Astrocyte (in vitro differentiated cells and primary cell): ENCODE results near the gene VWA5B1. TPM values are rescaled to one million over a fixed set of nuclear protein-coding genes. Genes with fewer than 3 reads are reported as not detected.

Source experiments
- DNase-seq: peaks from one replicate; pipeline ENCODE4 v3.0.0-alpha.2; 2010; ENCODE audit warnings: low read depth
- FAIRE-seq: peaks from 2 replicates; lab custom pipeline; 2011; peaks lifted over from hg19 to GRCh38; lab: Jason Lieb, UNC
- H2AFZ ChIP-seq: 2 replicates; pipeline ENCODE4 v1.6.0; 2012; ENCODE audit warnings: low read depth, low read length, inconsistent platforms
- H3K27ac ChIP-seq: 2 replicates; pipeline ENCODE4 v1.5.1; 2011; ENCODE audit warnings: low read depth, low read length, inconsistent platforms
- H3K27me3 ChIP-seq: 2 replicates; pipeline ENCODE4 v1.6.0; 2011; ENCODE audit warnings: low read length, inconsistent platforms; ENCODE audit not compliant: insufficient read depth
- H3K36me3 ChIP-seq: 2 replicates; pipeline ENCODE4 v1.5.1; 2011; ENCODE audit warnings: low read length, inconsistent platforms; ENCODE audit not compliant: insufficient read depth
- H3K4me1 ChIP-seq: 2 replicates; pipeline ENCODE4 v1.5.1; 2011; ENCODE audit warnings: low read length, inconsistent platforms; ENCODE audit not compliant: insufficient read depth
- H3K4me2 ChIP-seq: 2 replicates; pipeline ENCODE4 v1.6.0; 2012; ENCODE audit warnings: low read length, inconsistent platforms
- H3K4me3 ChIP-seq: 2 replicates; pipeline ENCODE4 v1.5.1; 2011; ENCODE audit warnings: low read depth, mild to moderate bottlenecking, low read length, inconsistent platforms; ENCODE audit not compliant: insufficient read depth
- H3K79me2 ChIP-seq: 2 replicates; pipeline ENCODE4 v1.6.0; 2012; ENCODE audit warnings: mild to moderate bottlenecking, low read length, inconsistent platforms; ENCODE audit not compliant: insufficient read depth
- H3K9ac ChIP-seq: 2 replicates; pipeline ENCODE4 v1.6.0; 2012; ENCODE audit warnings: mild to moderate bottlenecking, low read length, inconsistent platforms
- H3K9me3 ChIP-seq: 2 replicates; pipeline ENCODE4 v1.5.1; 2012; ENCODE audit warnings: low read depth, mild to moderate bottlenecking, low read length, inconsistent platforms; ENCODE audit not compliant: insufficient read depth
- H4K20me1 ChIP-seq: 2 replicates; pipeline ENCODE4 v1.6.0; 2012; ENCODE audit warnings: low read length, inconsistent platforms; ENCODE audit not compliant: insufficient read depth
- H3K27ac Mint-ChIP-seq: one replicate; pipeline ENCODE4 v1.8.0; 2021; ENCODE audit warnings: mild to moderate bottlenecking, mixed read lengths; ENCODE audit not compliant: unreplicated experiment
- H3K27me3 Mint-ChIP-seq: one replicate; pipeline ENCODE4 v1.8.0; 2021; ENCODE audit warnings: low read depth, mixed read lengths; ENCODE audit not compliant: unreplicated experiment
- H3K36me3 Mint-ChIP-seq: one replicate; pipeline ENCODE4 v1.8.0; 2021; ENCODE audit warnings: low read depth, mixed read lengths; ENCODE audit not compliant: unreplicated experiment
- H3K4me1 Mint-ChIP-seq: one replicate; pipeline ENCODE4 v1.8.0; 2021; ENCODE audit warnings: low read depth, mixed read lengths; ENCODE audit not compliant: unreplicated experiment
- H3K4me3 Mint-ChIP-seq: one replicate; pipeline ENCODE4 v1.8.0; 2021; ENCODE audit warnings: mild to moderate bottlenecking, moderate library complexity, mixed read lengths; ENCODE audit not compliant: unreplicated experiment
- H3K9me3 Mint-ChIP-seq: one replicate; pipeline ENCODE4 v1.8.0; 2021; ENCODE audit warnings: mild to moderate bottlenecking, mixed read lengths; ENCODE audit not compliant: unreplicated experiment
- EZH2 ChIP-seq: IDR thresholded peaks from 2 replicates; pipeline ENCODE4 v1.6.1; 2012; ENCODE audit warnings: mild to moderate bottlenecking, low read length, inconsistent platforms; ENCODE audit not compliant: insufficient read depth
- total RNA-seq: library from RNA; stranded (reverse); gene quantifications from 2 replicates; pipeline ENCODE4 v1.2.1, GENCODE V29; 2021
- TF ChIP-seq, protein P1 (sequence below): IDR thresholded peaks from 2 replicates; pipeline ENCODE4 v1.5.1; 2011; ENCODE audit warnings: low read depth, mild to moderate bottlenecking, inconsistent platforms, low read length, moderate library complexity; ENCODE audit not compliant: insufficient read depth

The VWA5B1 gene
- total RNA-seq, 1 donor from 2014 or later, result not detected

DNA sequence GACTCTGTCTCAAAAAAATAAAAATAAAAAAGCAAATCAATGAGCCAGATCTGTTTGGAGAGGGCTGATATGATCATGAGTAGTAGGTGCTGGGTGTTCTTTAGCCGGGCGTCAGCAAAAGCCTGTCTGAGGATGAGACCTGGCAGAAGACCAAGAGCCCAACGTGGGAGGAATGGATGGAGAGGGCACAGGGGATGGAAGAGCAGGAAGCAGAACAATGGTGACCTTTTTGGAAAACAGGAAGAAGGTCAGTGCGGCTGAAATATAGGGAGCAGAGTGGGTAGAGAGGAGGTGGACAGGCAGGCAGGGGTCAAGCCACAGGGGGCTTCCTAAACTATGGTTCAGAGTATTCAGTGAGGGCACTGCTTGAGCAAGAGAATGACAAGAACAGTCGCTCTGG, 30.9 kb downstream of the VWA5B1 start:
- peaks cover 50% of the 10 kb centered on the region for H3K27me3 Mint-ChIP-seq
- no peak overlapping the region for H3K27ac Mint-ChIP-seq
- Histone ChIP-seq H3K9ac (no peak overlapping the region), H3K4me2 (no peak overlapping the region), H3K79me2 (no peaks in the 10 kb centered on the region), H3K27me3 (no peaks in the 10 kb centered on the region), H3K36me3 (no peaks in the 10 kb centered on the region), H3K4me1 (peaks cover 19% of the 10 kb centered on the region), H4K20me1 (no peaks in the 10 kb centered on the region), H3K9me3 (no peaks in the 10 kb centered on the region), H2AFZ (no peak overlapping the region), H3K4me3 (no peak overlapping the region), H3K27ac (no peak overlapping the region)
- FAIRE-seq (no peak), DNase-seq (no peak)
- TF ChIP-seq, protein P1, sequence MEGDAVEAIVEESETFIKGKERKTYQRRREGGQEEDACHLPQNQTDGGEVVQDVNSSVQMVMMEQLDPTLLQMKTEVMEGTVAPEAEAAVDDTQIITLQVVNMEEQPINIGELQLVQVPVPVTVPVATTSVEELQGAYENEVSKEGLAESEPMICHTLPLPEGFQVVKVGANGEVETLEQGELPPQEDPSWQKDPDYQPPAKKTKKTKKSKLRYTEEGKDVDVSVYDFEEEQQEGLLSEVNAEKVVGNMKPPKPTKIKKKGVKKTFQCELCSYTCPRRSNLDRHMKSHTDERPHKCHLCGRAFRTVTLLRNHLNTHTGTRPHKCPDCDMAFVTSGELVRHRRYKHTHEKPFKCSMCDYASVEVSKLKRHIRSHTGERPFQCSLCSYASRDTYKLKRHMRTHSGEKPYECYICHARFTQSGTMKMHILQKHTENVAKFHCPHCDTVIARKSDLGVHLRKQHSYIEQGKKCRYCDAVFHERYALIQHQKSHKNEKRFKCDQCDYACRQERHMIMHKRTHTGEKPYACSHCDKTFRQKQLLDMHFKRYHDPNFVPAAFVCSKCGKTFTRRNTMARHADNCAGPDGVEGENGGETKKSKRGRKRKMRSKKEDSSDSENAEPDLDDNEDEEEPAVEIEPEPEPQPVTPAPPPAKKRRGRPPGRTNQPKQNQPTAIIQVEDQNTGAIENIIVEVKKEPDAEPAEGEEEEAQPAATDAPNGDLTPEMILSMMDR, result no peak
- no peak for TF ChIP-seq EZH2
- H3K9me3 Mint-ChIP-seq, result peaks cover 1% of the 10 kb centered on the region
- no peaks in the 10 kb centered on the region for H3K36me3 Mint-ChIP-seq
- H3K4me3 Mint-ChIP-seq, result no peak overlapping the region
- peaks cover 25% of the 10 kb centered on the region for H3K4me1 Mint-ChIP-seq

DNA sequence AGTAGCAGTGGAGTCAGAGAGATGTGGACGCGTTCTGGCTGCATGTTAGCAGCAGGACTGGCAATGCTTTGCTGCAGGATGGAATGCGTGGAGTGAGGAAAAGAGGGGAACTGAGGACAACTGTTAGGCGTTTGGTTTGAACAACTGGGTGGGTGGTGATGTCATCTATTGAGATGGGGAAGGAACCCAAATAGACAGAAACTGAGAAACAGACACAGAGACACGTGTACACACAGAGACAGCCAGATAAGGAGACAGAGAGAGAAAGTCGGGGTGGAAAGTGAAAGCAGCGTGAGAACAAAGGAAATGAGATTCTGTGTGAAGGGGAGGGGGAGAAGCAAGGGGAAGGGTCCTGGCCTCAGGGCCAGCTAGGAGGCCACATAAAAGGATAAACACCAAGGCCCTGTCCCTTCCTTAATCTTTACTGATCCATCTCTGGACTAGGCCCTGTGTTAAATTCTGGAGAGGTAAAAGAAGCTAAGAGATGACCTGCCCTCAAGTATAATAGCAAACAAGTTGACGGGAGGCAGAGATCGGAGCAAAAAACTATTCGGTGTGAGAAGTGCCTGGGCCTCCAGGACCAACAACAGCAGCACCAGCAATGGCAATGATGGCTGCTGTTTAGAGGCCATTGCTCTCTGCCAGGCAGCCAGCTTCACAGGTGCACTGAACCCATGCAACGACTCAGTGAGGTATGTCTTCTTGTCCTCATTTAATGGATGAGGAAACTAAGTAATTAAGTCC, 31.6 kb downstream of the VWA5B1 start:
- peaks cover 19% of the 10 kb centered on the region for H3K4me1 ChIP-seq
- H3K4me3 Mint-ChIP-seq, result no peak overlapping the region
- TF ChIP-seq, protein P1, result no peak
- TF ChIP-seq EZH2, result no peak
- H3K27ac Mint-ChIP-seq, result no peak overlapping the region
- H3K27me3 ChIP-seq, result no peaks in the 10 kb centered on the region
- peak overlapping the region; percentile 75 for H3K27ac ChIP-seq
- H3K9me3 ChIP-seq, result no peaks in the 10 kb centered on the region
- no peak for FAIRE-seq
- no peaks in the 10 kb centered on the region for H3K36me3 ChIP-seq
- peaks cover 25% of the 10 kb centered on the region for H3K4me1 Mint-ChIP-seq
- H3K27me3 Mint-ChIP-seq, result peaks cover 52% of the 10 kb centered on the region
- no peaks in the 10 kb centered on the region for H4K20me1 ChIP-seq
- no peak overlapping the region for H3K4me3 ChIP-seq
- peak; percentile 23 for DNase-seq
- H3K9me3 Mint-ChIP-seq, result peaks cover 1% of the 10 kb centered on the region
- no peak overlapping the region for H2AFZ ChIP-seq
- no peaks in the 10 kb centered on the region for H3K36me3 Mint-ChIP-seq
- H3K79me2 ChIP-seq, result no peaks in the 10 kb centered on the region
- H3K9ac ChIP-seq, result peak overlapping the region; percentile 7
- H3K4me2 ChIP-seq, result peak overlapping the region; percentile 33
